Rectal smooth muscle tissue (tissue), 1 donor: ENCODE measurements around the gene AGO1.
"Not testable (repeated sequence)": the region's sequence is repeated elsewhere in the genome, so short reads cannot be mapped to it uniquely, and the experiment has no call there.

ENCODE experiments used
- H3K27ac ChIP-seq: one replicate; pipeline ENCODE4 v1.7.0; 2013; ENCODE audit warnings: low read depth, low read length, inconsistent platforms
- H3K27me3 ChIP-seq: one replicate; pipeline ENCODE4 v1.7.0; 2013; ENCODE audit warnings: low read length; ENCODE audit not compliant: control insufficient read depth, insufficient read depth
- H3K36me3 ChIP-seq: one replicate; pipeline ENCODE4 v1.7.0; 2013; ENCODE audit warnings: low read length; ENCODE audit not compliant: control insufficient read depth, insufficient read depth
- H3K4me1 ChIP-seq: one replicate; pipeline ENCODE4 v1.7.0; 2013; ENCODE audit warnings: low read length; ENCODE audit not compliant: control insufficient read depth, insufficient read depth
- H3K4me3 ChIP-seq: one replicate; pipeline ENCODE4 v1.7.0; 2013; ENCODE audit warnings: low read length
- H3K9ac ChIP-seq: one replicate; pipeline ENCODE4 v1.7.0; 2013; ENCODE audit warnings: low read length

Gene AGO1

GRCh38 chr1:35874115-35874514 is 8.9 kb upstream of the AGO1 start:
- not testable (repeated sequence) for H3K4me1 ChIP-seq, H3K27ac ChIP-seq, H3K4me3 ChIP-seq, H3K9ac ChIP-seq, H3K27me3 ChIP-seq, H3K36me3 ChIP-seq

GRCh38 chr1:35876988-35877387 is 6.0 kb upstream of the AGO1 start:
- H3K9ac ChIP-seq: no peak overlapping the region
- no peak overlapping the region for H3K4me3 ChIP-seq
- no peaks in the 10 kb centered on the region for H3K36me3 ChIP-seq
- H3K4me1 ChIP-seq: no peaks in the 10 kb centered on the region
- no peaks in the 10 kb centered on the region for H3K27me3 ChIP-seq
- no peak overlapping the region for H3K27ac ChIP-seq

GRCh38 chr1:35881850-35882273 is 1.1 kb upstream of the AGO1 start:
- Histone ChIP-seq H3K9ac (no peak overlapping the region), H3K27me3 (no peaks in the 10 kb centered on the region), H3K36me3 (no peaks in the 10 kb centered on the region), H3K27ac (no peak overlapping the region), H3K4me1 (no peaks in the 10 kb centered on the region), H3K4me3 (no peak overlapping the region)

- Histone ChIP-seq H3K27ac (no peak overlapping the region), H3K4me1 (no peaks in the 10 kb centered on the region), H3K4me3 (peak overlapping the region; percentile 44), H3K27me3 (no peaks in the 10 kb centered on the region), H3K9ac (no peak overlapping the region), H3K36me3 (no peaks in the 10 kb centered on the region)
Observed at GRCh38 chr1:35882586-35882944, 444 bp upstream of the AGO1 start.

- peak overlapping the region; percentile 71 for H3K27ac ChIP-seq
- H3K9ac ChIP-seq: peak overlapping the region; percentile 89
- peak overlapping the region; percentile 100 for H3K4me3 ChIP-seq
- no peaks in the 10 kb centered on the region for H3K36me3 ChIP-seq
- no peaks in the 10 kb centered on the region for H3K27me3 ChIP-seq
- no peaks in the 10 kb centered on the region for H3K4me1 ChIP-seq
Observed at GRCh38 chr1:35883635-35884101, 659 bp downstream of the AGO1 start.

GRCh38 chr1:35884934-35885333 is 1.9 kb downstream of the AGO1 start:
- Histone ChIP-seq H3K27me3 (no peaks in the 10 kb centered on the region), H3K36me3 (no peaks in the 10 kb centered on the region), H3K27ac (no peak overlapping the region), H3K4me3 (no peak overlapping the region), H3K9ac (no peak overlapping the region), H3K4me1 (no peaks in the 10 kb centered on the region)

- Histone ChIP-seq H3K4me1 (no peaks in the 10 kb centered on the region), H3K4me3 (no peak overlapping the region), H3K27ac (no peak overlapping the region), H3K27me3 (no peaks in the 10 kb centered on the region), H3K9ac (no peak overlapping the region), H3K36me3 (no peaks in the 10 kb centered on the region)
Observed at GRCh38 chr1:35885961-35886558, 3.1 kb downstream of the AGO1 start.

GRCh38 chr1:35886577-35887431 is 3.8 kb downstream of the AGO1 start:
- Histone ChIP-seq H3K36me3 (no peaks in the 10 kb centered on the region), H3K27me3 (no peaks in the 10 kb centered on the region), H3K27ac (no peak overlapping the region), H3K4me1 (no peaks in the 10 kb centered on the region), H3K9ac (no peak overlapping the region), H3K4me3 (no peak overlapping the region)

GRCh38 chr1:35887508-35887907 is 4.5 kb downstream of the AGO1 start:
- H3K4me1 ChIP-seq: no peaks in the 10 kb centered on the region
- no peak overlapping the region for H3K9ac ChIP-seq
- no peaks in the 10 kb centered on the region for H3K27me3 ChIP-seq
- no peak overlapping the region for H3K27ac ChIP-seq
- H3K4me3 ChIP-seq: no peak overlapping the region
- H3K36me3 ChIP-seq: peaks cover 2% of the 10 kb centered on the region

GRCh38 chr1:35888255-35888654 is 5.2 kb downstream of the AGO1 start:
- H3K4me1 ChIP-seq: no peaks in the 10 kb centered on the region
- H3K36me3 ChIP-seq: peaks cover 8% of the 10 kb centered on the region
- no peak overlapping the region for H3K27ac ChIP-seq

GRCh38 chr1:35888981-35889380 is 6.0 kb downstream of the AGO1 start:
- not testable (repeated sequence) for H3K27ac ChIP-seq, H3K4me3 ChIP-seq, H3K36me3 ChIP-seq

More at GRCh38 chr1:35888255-35888654, 5.2 kb downstream of the AGO1 start:
- Histone ChIP-seq H3K9ac (no peak overlapping the region), H3K4me3 (no peak overlapping the region), H3K27me3 (no peaks in the 10 kb centered on the region)

GRCh38 chr1:35893051-35893879 is 10.3 kb downstream of the AGO1 start:
- no peaks in the 10 kb centered on the region for H3K27me3 ChIP-seq
- no peak overlapping the region for H3K4me3 ChIP-seq
- H3K36me3 ChIP-seq: peaks cover 15% of the 10 kb centered on the region
- H3K4me1 ChIP-seq: no peaks in the 10 kb centered on the region
- no peak overlapping the region for H3K9ac ChIP-seq
- no peak overlapping the region for H3K27ac ChIP-seq

More at GRCh38 chr1:35888981-35889380, 6.0 kb downstream of the AGO1 start:
- not testable (repeated sequence) for H3K27me3 ChIP-seq, H3K9ac ChIP-seq, H3K4me1 ChIP-seq
